ENCODE data around the gene UHRF2.
A peak's percentile ranks its signal among the peaks of the same experiment; 100 is the strongest.

Gene UHRF2

GRCh38 chr9:6501526-6502210 lies 88.7 kb downstream of the UHRF2 start:
- no peak for TF ChIP-seq CTCF (conservative IDR thresholded peaks at IDR 0.05; ENCODE audit: control insufficient read depth, insufficient read depth, low read depth, low read length)
- no peak for DNase-seq (ENCODE audit: low read depth)
- no peak overlapping the region for H3K4me3 ChIP-seq (ENCODE audit: control insufficient read depth, low read depth, low read length)

- TF ChIP-seq CTCF (conservative IDR thresholded peaks at IDR 0.05; ENCODE audit: control insufficient read depth, insufficient read depth, low read depth, low read length) = no peak
- no peak overlapping the region for H3K4me3 ChIP-seq (ENCODE audit: control insufficient read depth, low read depth, low read length)
- DNase-seq (ENCODE audit: low read depth) = peak; percentile 16
Measured at GRCh38 chr9:6502399-6502798, 89.4 kb downstream of the UHRF2 start.

GRCh38 chr9:6506571-6506970 lies 93.6 kb downstream of the UHRF2 start:
- peak; percentile 34 for DNase-seq (ENCODE audit: low read depth)
- TF ChIP-seq CTCF (conservative IDR thresholded peaks at IDR 0.05; ENCODE audit: control insufficient read depth, insufficient read depth, low read depth, low read length) = no peak
- no peak overlapping the region for H3K4me3 ChIP-seq (ENCODE audit: control insufficient read depth, low read depth, low read length)

- H3K4me3 ChIP-seq (ENCODE audit: control insufficient read depth, low read depth, low read length) = no peak overlapping the region
- no peak for TF ChIP-seq CTCF (conservative IDR thresholded peaks at IDR 0.05; ENCODE audit: control insufficient read depth, insufficient read depth, low read depth, low read length)
- DNase-seq (ENCODE audit: low read depth) = no peak
Measured at GRCh38 chr9:6512085-6512657, 99.2 kb downstream of the UHRF2 start.

GRCh38 chr9:6522263-6522662 lies 109.3 kb downstream of the UHRF2 start:
- DNase-seq (ENCODE audit: low read depth) = no peak
- no peak overlapping the region for H3K4me3 ChIP-seq (ENCODE audit: control insufficient read depth, low read depth, low read length)
- TF ChIP-seq CTCF (conservative IDR thresholded peaks at IDR 0.05; ENCODE audit: control insufficient read depth, insufficient read depth, low read depth, low read length) = no peak

- no peak for DNase-seq (ENCODE audit: low read depth)
- H3K4me3 ChIP-seq (ENCODE audit: control insufficient read depth, low read depth, low read length) = no peak overlapping the region
- no peak for TF ChIP-seq CTCF (conservative IDR thresholded peaks at IDR 0.05; ENCODE audit: control insufficient read depth, insufficient read depth, low read depth, low read length)
Measured at GRCh38 chr9:6525326-6526045, 112.5 kb downstream of the UHRF2 start.
